CD4-positive, alpha-beta T cell (primary cell): Measurements from ENCODE around the gene SYTL4. TPM values are rescaled to one million over a fixed set of nuclear protein-coding genes. Genes with fewer than 3 reads are reported as not detected.
"Not testable (repeated sequence)": the region's sequence is repeated elsewhere in the genome, so short reads cannot be mapped to it uniquely, and the experiment has no call there.

ENCODE experiments used
- ATAC-seq: fragments of 200-7000 bp; cut with Tn5 transposase; one replicate; pipeline ENCODE4 v1.10.0; 2022; ENCODE audit warnings: mild to moderate bottlenecking; ENCODE audit not compliant: poor library complexity
- CTCF ChIA-PET: fragments of 350-600 bp; sonication (Branson Sonifier 250); formaldehyde crosslinking; loops from one replicate; lab custom pipeline; 2021; ENCODE audit warnings: antibody characterized with exemption, inconsistent platforms; lab: Charles Lee
- POLR2A ChIA-PET: fragments of 350-600 bp; sonication (Branson Sonifier 250); formaldehyde crosslinking; loops from one replicate; lab custom pipeline; 2021; ENCODE audit warnings: antibody characterized with exemption, inconsistent platforms; lab: Charles Lee
- DNase-seq, 14 experiments: peaks; one replicate each; pipeline ENCODE4 v3.0.0-alpha.2; 2013 to 2020; ENCODE audit warnings: mixed read lengths in 2 of 14
- H3K27ac ChIP-seq, 2 donors: one replicate each; pipeline versions ENCODE4 v1.5.1 to v1.7.0; 2013; ENCODE audit warnings: low read length in 2 of 2, low read depth in 1 of 2, mild to moderate bottlenecking in 1 of 2
- H3K27me3 ChIP-seq, 2 experiments: 1 replicate in 1 of 2; 2 replicates in 1 of 2; pipeline versions ENCODE4 v1.6.1 to v1.7.0; 2013; ENCODE audit warnings: low read length in 2 of 2, control low read depth in 1 of 2, mild to moderate bottlenecking in 1 of 2, moderate library complexity in 1 of 2; ENCODE audit not compliant: insufficient read depth in 2 of 2, control insufficient read depth in 1 of 2
- H3K36me3 ChIP-seq: one replicate; pipeline ENCODE4 v1.6.1; 2013; ENCODE audit warnings: low read length, control low read depth; ENCODE audit not compliant: insufficient read depth
- H3K4me1 ChIP-seq: one replicate; pipeline ENCODE4 v1.6.1; 2013; ENCODE audit warnings: low read length, control low read depth; ENCODE audit not compliant: insufficient read depth
- H3K4me3 ChIP-seq: one replicate; pipeline ENCODE4 v1.5.1; 2013; ENCODE audit warnings: mild to moderate bottlenecking, low read length, moderate library complexity
- H3K9me3 ChIP-seq, 2 experiments: 1 replicate in 1 of 2; 2 replicates in 1 of 2; pipeline versions ENCODE4 v1.6.1 to v1.7.0; 2013; ENCODE audit warnings: low read length in 2 of 2, mild to moderate bottlenecking in 2 of 2, control low read depth in 1 of 2, moderate library complexity in 1 of 2; ENCODE audit not compliant: control insufficient read depth in 1 of 2, insufficient read depth in 1 of 2
- H3K27ac Mint-ChIP-seq: one replicate; pipeline ENCODE4 v1.8.0; 2020; ENCODE audit warnings: mixed read lengths
- H3K27me3 Mint-ChIP-seq: one replicate; pipeline ENCODE4 v1.8.0; 2021; ENCODE audit warnings: mixed read lengths
- H3K36me3 Mint-ChIP-seq: one replicate; pipeline ENCODE4 v1.8.0; 2021; ENCODE audit warnings: low read depth, mixed read lengths
- H3K4me1 Mint-ChIP-seq: one replicate; pipeline ENCODE4 v1.8.0; 2021; ENCODE audit warnings: low read depth, mixed read lengths
- H3K4me3 Mint-ChIP-seq: one replicate; pipeline ENCODE4 v1.8.0; 2020; ENCODE audit warnings: mild to moderate bottlenecking, mixed read lengths
- H3K9me3 Mint-ChIP-seq: one replicate; pipeline ENCODE4 v1.8.0; 2020; ENCODE audit warnings: mixed read lengths
- intact Hi-C, 2 experiments: fragments of 100-400 bp; cut with DNase I in 1 of 2; cut with micrococcal nuclease in 1 of 2; formaldehyde crosslinking; loops; one replicate each; pipeline versions ENCODE4 v1.15.1 to v1.9.0; 2023 to 2025; cut with DNase I, micrococcal nuclease
- polyA plus RNA-seq, 2 donors: library from polyadenylated mRNA; unstranded; fragments of 120-200 nt; gene quantifications; one replicate each; pipeline ENCODE4 v1.2.1, GENCODE V29; 2013
- total RNA-seq, 174 experiments: library from RNA in 2 of 174; stranded (reverse) in 2 of 174; gene quantifications; one replicate each; pipeline ENCODE4 v1.2.3 and lab custom pipeline; 2021 to 2026
- TF ChIP-seq, protein P1 (sequence below): fragments of 200-600 bp; IDR thresholded peaks from one replicate; pipeline ENCODE4 v1.8.0; 2022; ENCODE audit warnings: antibody characterized with exemption, mild to moderate bottlenecking

SYTL4 gene
- total RNA-seq: not detected
- 0.04 TPM for polyA plus RNA-seq (2013, experiment 1 of 2)
- 0.41 TPM for polyA plus RNA-seq (2013, experiment 2 of 2)
- total RNA-seq (lab: John Stamatoyannopoulos, UW): 0 to 1.8 (median 0.25) reads per million in 172 experiments

GRCh38 chrX:100731441-100732281, at the start of gene SYTL4:
SYTL4 (minus strand) TSS chrX:100732121; CDS start chrX:100702037, 30,084 bp downstream.
- ATAC-seq: no peak
- H3K27ac ChIP-seq: no peak within 1 kb of the TSS
- ChIA-PET POLR2A (no interaction called here), CTCF (no interaction called here)
- intact Hi-C loops: no loop called here
- H3K9me3 ChIP-seq: no peaks in the 10 kb centered on the region
- no peak within 1 kb of the TSS for H3K27ac Mint-ChIP-seq
- peaks cover 8% of the 10 kb centered on the region for H3K4me1 ChIP-seq
- H3K36me3 ChIP-seq: no peaks in the 10 kb centered on the region
- H3K27me3 ChIP-seq: peaks cover 9 to 18% of the 10 kb centered on the region in 2 experiments
- H3K4me3 Mint-ChIP-seq: no peak within 1 kb of the TSS
- no peaks in the 10 kb centered on the region for H3K36me3 Mint-ChIP-seq
- no peaks in the 10 kb centered on the region for H3K4me1 Mint-ChIP-seq
- no peaks in the 10 kb centered on the region for H3K9me3 Mint-ChIP-seq
- peaks cover 64% of the 10 kb centered on the region for H3K27me3 Mint-ChIP-seq
- H3K4me3 ChIP-seq: peak within 1 kb of the TSS; percentile 20
- TF ChIP-seq, protein P1, sequence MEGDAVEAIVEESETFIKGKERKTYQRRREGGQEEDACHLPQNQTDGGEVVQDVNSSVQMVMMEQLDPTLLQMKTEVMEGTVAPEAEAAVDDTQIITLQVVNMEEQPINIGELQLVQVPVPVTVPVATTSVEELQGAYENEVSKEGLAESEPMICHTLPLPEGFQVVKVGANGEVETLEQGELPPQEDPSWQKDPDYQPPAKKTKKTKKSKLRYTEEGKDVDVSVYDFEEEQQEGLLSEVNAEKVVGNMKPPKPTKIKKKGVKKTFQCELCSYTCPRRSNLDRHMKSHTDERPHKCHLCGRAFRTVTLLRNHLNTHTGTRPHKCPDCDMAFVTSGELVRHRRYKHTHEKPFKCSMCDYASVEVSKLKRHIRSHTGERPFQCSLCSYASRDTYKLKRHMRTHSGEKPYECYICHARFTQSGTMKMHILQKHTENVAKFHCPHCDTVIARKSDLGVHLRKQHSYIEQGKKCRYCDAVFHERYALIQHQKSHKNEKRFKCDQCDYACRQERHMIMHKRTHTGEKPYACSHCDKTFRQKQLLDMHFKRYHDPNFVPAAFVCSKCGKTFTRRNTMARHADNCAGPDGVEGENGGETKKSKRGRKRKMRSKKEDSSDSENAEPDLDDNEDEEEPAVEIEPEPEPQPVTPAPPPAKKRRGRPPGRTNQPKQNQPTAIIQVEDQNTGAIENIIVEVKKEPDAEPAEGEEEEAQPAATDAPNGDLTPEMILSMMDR: no peak
- no peak for DNase-seq

GRCh38 chrX:100769439-100769838, 37.5 kb upstream of the SYTL4 start:
- H3K36me3 ChIP-seq, H3K4me3 Mint-ChIP-seq, H3K4me1 Mint-ChIP-seq, POLR2A ChIA-PET, H3K27ac Mint-ChIP-seq, H3K27me3 ChIP-seq, H3K9me3 Mint-ChIP-seq, H3K4me1 ChIP-seq, H3K9me3 ChIP-seq, ATAC-seq, H3K27ac ChIP-seq, DNase-seq, H3K4me3 ChIP-seq, H3K36me3 Mint-ChIP-seq: not testable (repeated sequence)
- CTCF ChIA-PET: interaction anchor here (1.2 to 2.1 kb wide), 6 partner anchors 13 to 258 kb away, joined by 3 to 13 read pairs (median 8); no protein-coding TSS in a partner anchor
- peaks cover 16% of the 10 kb centered on the region for H3K27me3 Mint-ChIP-seq
- intact Hi-C loops: loop anchor here (2.0 to 5.0 kb wide), 3 partner anchors 85 to 257 kb away; no protein-coding TSS in a partner anchor

- Mint-ChIP-seq H3K27me3 (peaks cover 10% of the 10 kb centered on the region), H3K4me3 (no peak overlapping the region), H3K4me1 (no peaks in the 10 kb centered on the region), H3K9me3 (no peaks in the 10 kb centered on the region), H3K36me3 (no peaks in the 10 kb centered on the region), H3K27ac (no peak overlapping the region)
- ChIA-PET CTCF (interaction anchor here (0.6 to 2.1 kb wide), 16 partner anchors 11 to 257 kb away, joined by 3 to 13 read pairs (median 4); no protein-coding TSS in a partner anchor), POLR2A (no interaction called here)
- Histone ChIP-seq H3K27me3 (peaks cover 0 to 9% of the 10 kb centered on the region in 2 experiments), H3K4me1 (no peaks in the 10 kb centered on the region), H3K36me3 (no peaks in the 10 kb centered on the region), H3K27ac (no peak overlapping the region), H3K9me3 (no peaks in the 10 kb centered on the region), H3K4me3 (no peak overlapping the region)
- TF ChIP-seq, protein P1: peak; percentile 93
- ATAC-seq: peak; percentile 90
- intact Hi-C loops: loop anchor here (1.0 to 5.0 kb wide), 4 partner anchors 84 to 257 kb away; no protein-coding TSS in a partner anchor
- DNase-seq: peak; percentile 72 to 92 (median 79)
Observed at GRCh38 chrX:100768679-100769338, 36.9 kb upstream of the SYTL4 start.
